Vagina (tissue), 2 donors: ENCODE data around the gene SVEP1. TPM values are rescaled to one million over a fixed set of nuclear protein-coding genes. Genes with fewer than 3 reads are reported as not detected.

Experiments used
- DNase-seq, 2 donors: peaks; one replicate each; pipeline ENCODE4 v3.0.0-alpha.2; 2017; ENCODE audit errors: extremely low spot score in 2 of 2
- H3K27ac ChIP-seq: fragments of 200-600 bp; sonication (generic); one replicate; pipeline ENCODE4 v1.5.1; 2019
- H3K27me3 ChIP-seq: fragments of 200-600 bp; sonication (generic); one replicate; pipeline ENCODE4 v1.5.1; 2019
- H3K36me3 ChIP-seq, 2 donors: fragments of 200-600 bp; sonication (generic); one replicate each; pipeline ENCODE4 v1.5.1; 2017 to 2019
- H3K4me1 ChIP-seq: fragments of 200-600 bp; sonication (generic); one replicate; pipeline ENCODE4 v1.5.1; 2019
- H3K4me3 ChIP-seq, 2 donors: fragments of 200-600 bp; sonication (generic); 1 replicate in 1 of 2; 2 replicates in 1 of 2; pipeline ENCODE4 v1.5.1; 2016 to 2019
- H3K9me3 ChIP-seq: fragments of 200-600 bp; sonication (generic); one replicate; pipeline ENCODE4 v1.5.1; 2019
- POLR2A ChIP-seq, 2 donors: fragments of 450-650 bp; IDR thresholded peaks; one replicate each; pipeline ENCODE4 v1.6.1; 2017; ENCODE audit warnings: antibody characterized with exemption in 2 of 2, mild to moderate bottlenecking in 2 of 2, moderate library complexity in 2 of 2
- POLR2AphosphoS5 ChIP-seq, 2 donors: sonication (generic); formaldehyde crosslinking; IDR thresholded peaks; one replicate each; pipeline ENCODE4 v1.9.0; 2017; ENCODE audit warnings: antibody characterized with exemption in 2 of 2, mild to moderate bottlenecking in 2 of 2, low read depth in 1 of 2; ENCODE audit not compliant: insufficient read depth in 1 of 2
- intact Hi-C: fragments of 100-400 bp; cut with DNase I; formaldehyde crosslinking; loops from one replicate; pipeline ENCODE4 v1.15.1; 2023
- total RNA-seq: library from RNA; depleted of rRNA; stranded (reverse); fragments of >200 nt; gene quantifications from one replicate; pipeline ENCODE4 v1.2.3, GENCODE V29; 2016
- TF ChIP-seq, protein P1 (sequence below), 3 experiments: fragments of 450-650 bp in 2 of 3; fragments of 200-600 bp in 1 of 3; sonication (generic) in 1 of 3; IDR thresholded peaks; one replicate each; pipeline ENCODE4 v1.5.1; 2017 to 2019; ENCODE audit warnings: antibody characterized with exemption in 3 of 3, mild to moderate bottlenecking in 2 of 3, moderate library complexity in 2 of 3

The SVEP1 gene
- total RNA-seq, 1 donor from 2014 or later, result 84.5 TPM

DNA sequence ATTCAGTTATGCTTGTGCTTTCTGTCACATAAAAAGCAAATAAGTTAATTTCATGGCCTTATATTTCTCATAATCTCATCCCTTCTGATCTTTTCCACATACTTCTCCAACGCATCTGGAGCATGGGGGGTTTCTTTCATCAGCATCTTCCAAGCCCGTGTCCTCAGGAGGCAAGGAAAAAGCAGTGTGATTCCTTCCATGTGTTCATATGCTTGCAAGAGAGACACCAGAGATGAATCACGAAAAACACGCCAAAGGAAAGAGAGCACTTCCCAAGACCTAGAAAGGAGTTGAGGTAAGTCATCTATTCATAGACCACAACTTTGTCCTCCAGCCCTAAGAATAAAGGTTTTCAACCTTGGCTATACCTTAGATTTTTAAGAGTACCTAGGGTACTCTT lies 26.0 kb upstream of the SVEP1 start:
- no peak overlapping the region for H3K4me3 ChIP-seq
- TF ChIP-seq POLR2A (IDR thresholded peaks at IDR 0.05) (no peak), POLR2AphosphoS5 (IDR thresholded peaks at IDR 0.05; ENCODE audit: insufficient read depth in 1 of 2, low read depth in 1 of 2) (no peak)
- TF ChIP-seq, protein P1, sequence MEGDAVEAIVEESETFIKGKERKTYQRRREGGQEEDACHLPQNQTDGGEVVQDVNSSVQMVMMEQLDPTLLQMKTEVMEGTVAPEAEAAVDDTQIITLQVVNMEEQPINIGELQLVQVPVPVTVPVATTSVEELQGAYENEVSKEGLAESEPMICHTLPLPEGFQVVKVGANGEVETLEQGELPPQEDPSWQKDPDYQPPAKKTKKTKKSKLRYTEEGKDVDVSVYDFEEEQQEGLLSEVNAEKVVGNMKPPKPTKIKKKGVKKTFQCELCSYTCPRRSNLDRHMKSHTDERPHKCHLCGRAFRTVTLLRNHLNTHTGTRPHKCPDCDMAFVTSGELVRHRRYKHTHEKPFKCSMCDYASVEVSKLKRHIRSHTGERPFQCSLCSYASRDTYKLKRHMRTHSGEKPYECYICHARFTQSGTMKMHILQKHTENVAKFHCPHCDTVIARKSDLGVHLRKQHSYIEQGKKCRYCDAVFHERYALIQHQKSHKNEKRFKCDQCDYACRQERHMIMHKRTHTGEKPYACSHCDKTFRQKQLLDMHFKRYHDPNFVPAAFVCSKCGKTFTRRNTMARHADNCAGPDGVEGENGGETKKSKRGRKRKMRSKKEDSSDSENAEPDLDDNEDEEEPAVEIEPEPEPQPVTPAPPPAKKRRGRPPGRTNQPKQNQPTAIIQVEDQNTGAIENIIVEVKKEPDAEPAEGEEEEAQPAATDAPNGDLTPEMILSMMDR (IDR thresholded peaks at IDR 0.05), result no peak
- H3K27ac ChIP-seq, result no peak overlapping the region
- no peak for DNase-seq
- intact Hi-C loops, result no loop called here
- no peaks in the 10 kb centered on the region for H3K4me1 ChIP-seq
- no peaks in the 10 kb centered on the region for H3K27me3 ChIP-seq
- H3K9me3 ChIP-seq, result no peaks in the 10 kb centered on the region
- no peaks in the 10 kb centered on the region for H3K36me3 ChIP-seq

DNA sequence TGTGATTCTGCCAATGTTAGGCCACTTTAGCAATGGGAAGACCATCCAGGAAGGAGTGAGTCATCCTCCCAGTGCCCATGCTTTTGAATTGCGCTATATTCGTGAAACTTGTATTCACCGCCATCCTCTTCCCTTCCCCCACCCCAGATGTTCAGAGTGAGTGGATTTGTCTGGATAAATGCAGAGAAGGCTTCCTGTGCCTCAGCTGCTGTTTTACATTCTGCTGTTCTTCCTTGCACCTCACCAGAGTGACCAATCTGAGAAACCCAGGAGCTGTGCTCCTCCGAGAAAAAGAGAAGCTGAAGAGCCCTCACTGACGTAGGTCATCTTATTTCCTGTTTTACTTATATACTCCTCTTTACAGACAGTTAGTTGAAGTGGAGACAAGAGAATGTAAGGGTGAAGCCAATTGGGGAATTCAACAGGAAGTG lies 24.6 kb upstream of the SVEP1 start:
- Histone ChIP-seq H3K27ac (no peak overlapping the region), H3K36me3 (no peaks in the 10 kb centered on the region), H3K9me3 (no peaks in the 10 kb centered on the region), H3K4me3 (no peak overlapping the region), H3K4me1 (peaks cover 4% of the 10 kb centered on the region), H3K27me3 (no peaks in the 10 kb centered on the region)
- TF ChIP-seq POLR2A (IDR thresholded peaks at IDR 0.05) (no peak), POLR2AphosphoS5 (IDR thresholded peaks at IDR 0.05; ENCODE audit: insufficient read depth in 1 of 2, low read depth in 1 of 2) (no peak)
- TF ChIP-seq, protein P1 (IDR thresholded peaks at IDR 0.05), result no peak
- intact Hi-C loops, result no loop called here
- DNase-seq, result no peak

GRCh38 chr9:110602281-110602680 lies 22.7 kb upstream of the SVEP1 start:
- Histone ChIP-seq H3K27ac (no peak overlapping the region), H3K4me1 (peaks cover 4% of the 10 kb centered on the region), H3K4me3 (no peak overlapping the region), H3K36me3 (no peaks in the 10 kb centered on the region), H3K27me3 (no peaks in the 10 kb centered on the region), H3K9me3 (no peaks in the 10 kb centered on the region)
- TF ChIP-seq, protein P1 (IDR thresholded peaks at IDR 0.05), result no peak
- TF ChIP-seq POLR2A (IDR thresholded peaks at IDR 0.05), result no peak
- no peak for TF ChIP-seq POLR2AphosphoS5 (IDR thresholded peaks at IDR 0.05; ENCODE audit: insufficient read depth in 1 of 2, low read depth in 1 of 2)
- intact Hi-C loops, result no loop called here
- no peak for DNase-seq

DNA sequence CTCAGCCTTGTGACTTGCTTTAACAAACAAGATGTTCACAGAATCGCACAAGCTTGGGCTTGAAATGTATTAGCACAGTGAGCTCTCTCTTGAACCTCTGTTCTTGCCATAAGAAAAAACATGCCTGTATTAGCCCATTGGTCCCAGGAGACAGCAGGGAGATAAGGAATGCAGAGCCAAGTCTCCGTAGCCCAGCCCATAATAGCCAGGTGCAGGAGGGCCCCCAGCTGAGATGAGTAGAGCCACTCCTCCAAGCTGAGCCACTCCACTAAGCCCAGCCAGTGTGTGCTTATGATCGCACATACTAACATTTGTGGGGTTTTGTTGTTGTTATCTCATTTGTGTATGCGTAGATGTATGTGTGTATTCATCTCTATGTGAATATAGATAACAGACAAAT lies 21.6 kb upstream of the SVEP1 start:
- no peak for DNase-seq
- Histone ChIP-seq H3K9me3 (no peaks in the 10 kb centered on the region), H3K27me3 (no peaks in the 10 kb centered on the region), H3K27ac (no peak overlapping the region), H3K4me1 (peaks cover 4% of the 10 kb centered on the region), H3K36me3 (no peaks in the 10 kb centered on the region), H3K4me3 (no peak overlapping the region)
- no peak for TF ChIP-seq POLR2A (IDR thresholded peaks at IDR 0.05)
- TF ChIP-seq POLR2AphosphoS5 (IDR thresholded peaks at IDR 0.05; ENCODE audit: insufficient read depth in 1 of 2, low read depth in 1 of 2), result no peak
- TF ChIP-seq, protein P1 (IDR thresholded peaks at IDR 0.05), result no peak
- intact Hi-C loops, result no loop called here

- Histone ChIP-seq H3K27ac (no peak overlapping the region), H3K36me3 (no peaks in the 10 kb centered on the region), H3K27me3 (no peaks in the 10 kb centered on the region), H3K4me3 (no peak overlapping the region), H3K9me3 (no peaks in the 10 kb centered on the region), H3K4me1 (peaks cover 4% of the 10 kb centered on the region)
- DNase-seq, result no peak
- intact Hi-C loops, result no loop called here
- TF ChIP-seq POLR2AphosphoS5 (IDR thresholded peaks at IDR 0.05; ENCODE audit: insufficient read depth in 1 of 2, low read depth in 1 of 2) (no peak), POLR2A (IDR thresholded peaks at IDR 0.05) (no peak)
- TF ChIP-seq, protein P1 (IDR thresholded peaks at IDR 0.05), result no peak
These were observed 19.9 kb upstream of the SVEP1 start for GRCh38 chr9:110599468-110599867.
